ENCODE data around the gene SLC24A3.

SLC24A3 gene

DNA sequence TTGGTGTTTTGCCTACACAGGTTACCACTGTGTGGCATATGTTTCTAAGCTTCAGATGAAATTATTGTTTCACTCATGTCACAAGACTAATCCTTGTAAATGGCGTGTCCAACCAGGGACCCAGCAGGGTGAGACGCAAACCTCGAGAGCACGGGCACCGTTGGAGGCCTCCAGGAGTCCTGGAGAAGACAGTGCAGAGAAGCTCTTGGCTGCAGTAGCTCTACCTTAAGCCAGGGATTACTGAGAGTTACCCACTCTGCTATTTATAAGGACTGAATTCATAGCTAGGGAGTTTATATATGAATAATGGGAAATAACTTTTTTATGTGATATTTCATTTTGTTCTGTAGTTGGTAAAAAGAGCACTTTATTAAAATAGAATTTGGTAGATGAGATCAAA, 137.4 kb downstream of the SLC24A3 start:
- no peak for DNase-seq

GRCh38 chr20:19351542-19351941, 139.1 kb downstream of the SLC24A3 start:
- DNase-seq, result no peak

DNA sequence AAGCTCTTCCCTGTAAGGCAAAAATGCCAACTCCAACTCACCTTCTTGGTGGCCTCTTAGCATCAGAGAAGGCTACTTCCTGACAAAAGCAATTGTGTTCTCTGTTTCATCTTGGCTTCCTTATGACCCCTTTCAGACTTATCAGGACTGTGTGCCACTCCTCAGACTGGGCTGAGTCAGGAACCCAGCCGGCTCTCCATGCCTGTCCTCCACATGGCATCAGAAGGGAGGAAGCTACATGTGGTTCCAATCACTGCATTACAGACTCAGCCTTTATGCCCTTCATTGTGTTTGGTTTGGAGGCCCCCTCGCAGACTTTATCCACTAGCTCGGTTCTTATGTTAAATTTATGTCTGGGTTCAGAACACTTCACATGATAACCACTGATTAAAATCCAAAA, 142.5 kb downstream of the SLC24A3 start:
- no peak for DNase-seq

GRCh38 chr20:19361790-19362189, 149.3 kb downstream of the SLC24A3 start:
- DNase-seq, result no peak

GRCh38 chr20:19363476-19363875, 151.0 kb downstream of the SLC24A3 start:
- no peak for DNase-seq

DNA sequence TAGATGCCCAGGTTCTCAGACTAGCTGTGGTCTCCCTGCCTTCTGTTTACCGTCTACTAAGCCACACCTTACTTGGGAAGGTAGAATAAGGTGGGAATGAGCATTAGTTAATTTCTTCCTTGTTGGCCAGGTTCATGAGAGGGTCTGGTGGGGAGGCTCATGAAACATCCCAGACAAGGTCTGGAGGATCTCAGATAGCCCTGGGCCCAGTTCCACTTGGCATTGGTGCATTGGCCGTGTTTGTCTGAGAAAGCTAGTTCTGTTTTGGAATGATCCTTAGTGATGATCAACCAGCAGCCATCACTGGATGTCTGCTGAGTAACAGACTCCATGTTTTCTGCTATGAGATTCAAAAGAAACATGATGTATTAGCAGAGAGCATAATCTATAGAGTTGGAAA, 155.1 kb downstream of the SLC24A3 start:
- no peak for DNase-seq

- no peak for DNase-seq
These were observed 155.9 kb downstream of the SLC24A3 start for GRCh38 chr20:19368351-19368750.

DNA sequence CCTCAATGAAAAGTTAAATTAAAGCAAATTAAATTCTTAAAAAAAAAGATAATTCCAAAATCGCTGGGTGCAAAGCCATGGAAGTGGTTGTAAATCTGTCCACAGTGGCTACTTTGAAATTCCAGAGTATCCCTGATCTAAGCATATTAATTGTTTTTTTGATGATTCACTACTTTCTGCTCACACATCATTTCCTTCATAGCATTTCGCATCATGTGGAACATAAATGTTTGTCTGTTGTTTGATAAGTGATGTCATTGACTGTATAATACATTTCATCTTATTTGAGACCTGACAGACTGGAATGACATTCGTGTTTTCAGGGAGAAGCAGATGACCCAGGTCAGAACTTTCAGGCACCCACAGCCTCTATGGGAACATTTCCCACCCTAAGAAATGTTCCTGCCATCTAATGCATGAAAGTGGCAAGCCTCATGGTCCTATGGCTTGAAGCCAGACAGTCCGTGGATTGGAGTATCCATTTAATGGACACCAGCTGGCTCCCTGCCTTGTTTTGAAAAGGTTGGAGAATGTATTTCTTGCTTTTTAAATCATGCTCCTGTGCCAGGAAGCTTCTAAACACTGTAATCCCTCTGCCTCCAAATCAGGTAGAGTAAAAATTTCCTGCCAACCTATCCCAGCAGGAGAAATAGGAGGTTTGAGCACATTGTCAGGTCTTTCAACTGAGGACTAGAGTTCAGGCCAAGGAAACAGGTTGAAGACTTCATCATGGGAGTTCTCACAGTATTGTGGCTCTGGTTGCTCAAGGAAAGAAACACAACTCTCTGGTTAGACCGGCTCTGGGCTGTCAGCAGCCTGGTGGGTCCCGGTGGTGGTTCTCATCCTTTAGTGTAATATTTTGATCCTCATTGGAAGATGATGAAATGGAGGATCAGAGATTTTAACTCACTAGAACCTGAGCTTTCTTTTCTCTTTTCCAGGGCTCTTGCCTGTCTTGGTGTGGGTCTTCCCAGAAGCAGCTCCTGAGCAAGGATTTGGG, 157.9 kb downstream of the SLC24A3 start:
- DNase-seq, result no peak

- no peak for DNase-seq
These were observed 158.7 kb downstream of the SLC24A3 start for GRCh38 chr20:19371112-19371511.

DNA sequence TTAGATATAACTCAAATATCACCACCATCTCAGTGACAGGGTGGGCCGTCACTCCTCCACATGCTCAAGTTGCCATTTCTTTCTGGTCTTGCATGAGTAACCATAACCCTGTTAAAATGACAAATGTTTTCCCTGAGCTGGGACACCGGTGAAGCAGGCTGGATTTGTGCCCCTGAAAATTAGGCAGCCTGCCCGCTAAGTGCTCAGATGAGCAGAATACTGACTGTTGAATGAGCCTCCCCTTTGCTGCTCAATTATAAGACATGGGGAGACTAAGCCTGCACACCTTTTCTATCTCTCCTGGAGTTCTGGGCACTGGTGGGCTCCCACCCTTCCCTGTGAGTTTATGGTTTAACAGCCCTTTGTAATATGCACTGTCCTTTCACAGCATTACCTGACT, 161.8 kb downstream of the SLC24A3 start:
- DNase-seq, result no peak

- DNase-seq, result no peak
These were observed 163.0 kb downstream of the SLC24A3 start for GRCh38 chr20:19375395-19375794.

DNA sequence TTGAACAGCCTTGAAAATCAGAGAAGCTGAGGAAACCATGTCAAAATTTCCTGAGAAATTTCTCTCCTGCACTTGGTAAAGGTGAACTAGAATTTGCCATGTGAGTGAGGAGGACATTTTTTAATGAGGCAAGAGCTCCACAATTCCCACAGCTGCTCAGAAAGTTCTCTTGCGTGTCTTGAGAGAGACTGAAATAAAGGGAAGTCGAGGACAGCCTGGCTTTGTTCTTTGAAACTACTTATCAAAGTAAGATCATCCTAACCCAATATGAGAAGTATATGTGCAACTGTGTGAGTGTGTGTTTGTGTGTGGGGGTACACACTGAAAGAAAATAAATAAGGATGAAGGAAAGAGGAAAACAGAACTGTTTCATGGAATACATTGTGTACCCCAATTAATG, 163.4 kb downstream of the SLC24A3 start:
- DNase-seq, result no peak

DNA sequence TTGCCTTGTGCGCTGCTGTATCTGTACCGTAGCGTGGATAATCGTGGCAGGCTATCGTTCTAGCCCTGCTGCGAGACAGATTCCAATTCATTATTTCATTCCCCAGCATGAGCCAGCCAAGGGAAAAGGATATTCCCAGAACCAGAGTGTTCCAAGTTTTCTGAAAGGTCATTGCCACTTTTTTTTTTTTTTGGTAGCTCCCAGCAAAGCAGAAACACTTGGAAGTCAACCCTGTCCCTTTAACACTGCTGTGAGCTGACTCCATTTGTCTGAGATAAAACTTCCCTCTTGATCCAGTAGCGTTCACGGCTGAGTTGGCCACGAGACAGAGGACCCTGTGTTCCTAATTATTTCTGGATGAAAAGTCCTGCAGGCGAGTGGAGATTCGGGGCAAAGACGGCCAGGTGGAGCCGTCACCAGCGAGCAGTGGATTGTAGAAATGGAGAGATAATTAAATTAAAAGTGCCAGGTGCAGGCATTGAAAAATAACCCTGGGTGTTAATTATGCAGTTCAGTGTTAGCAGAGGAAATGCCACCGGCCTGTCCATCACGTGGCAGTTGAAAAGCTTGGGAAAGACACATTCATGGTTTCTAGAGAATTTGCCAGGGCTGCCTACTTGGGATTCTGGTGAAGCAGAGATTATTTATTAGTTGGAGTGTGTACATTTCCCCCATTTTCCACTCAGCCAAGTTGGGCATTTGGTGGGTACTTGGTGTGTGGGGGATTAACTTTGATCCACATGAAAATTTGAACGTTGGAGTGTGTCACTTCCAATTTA, 164.2 kb downstream of the SLC24A3 start:
- DNase-seq, result no peak

DNA sequence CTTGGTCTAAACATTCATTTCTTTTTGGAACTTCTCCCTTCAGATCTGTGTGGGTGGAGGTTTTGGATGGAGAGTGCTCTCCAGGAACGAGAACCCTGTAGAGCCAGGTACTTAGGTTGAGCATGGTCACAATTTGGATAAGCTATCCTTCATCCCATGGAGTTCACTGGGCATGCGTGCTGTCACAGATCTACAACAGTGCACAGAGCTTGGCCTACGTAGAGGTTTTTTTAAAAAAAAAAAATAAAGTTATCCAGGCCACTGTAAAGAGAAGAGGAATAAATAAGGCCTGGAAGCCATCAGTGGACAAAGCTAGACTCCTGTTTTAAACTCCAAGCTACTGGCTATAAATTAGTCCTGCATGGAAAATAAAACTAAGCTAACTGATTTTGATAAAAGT, 165.6 kb downstream of the SLC24A3 start:
- DNase-seq, result no peak

- DNase-seq, result peak; percentile 31
These were observed 167.8 kb downstream of the SLC24A3 start for GRCh38 chr20:19380211-19380610.

GRCh38 chr20:19381947-19382346, 169.5 kb downstream of the SLC24A3 start:
- DNase-seq, result no peak

GRCh38 chr20:19382386-19383340, 170.2 kb downstream of the SLC24A3 start:
- no peak for DNase-seq

DNA sequence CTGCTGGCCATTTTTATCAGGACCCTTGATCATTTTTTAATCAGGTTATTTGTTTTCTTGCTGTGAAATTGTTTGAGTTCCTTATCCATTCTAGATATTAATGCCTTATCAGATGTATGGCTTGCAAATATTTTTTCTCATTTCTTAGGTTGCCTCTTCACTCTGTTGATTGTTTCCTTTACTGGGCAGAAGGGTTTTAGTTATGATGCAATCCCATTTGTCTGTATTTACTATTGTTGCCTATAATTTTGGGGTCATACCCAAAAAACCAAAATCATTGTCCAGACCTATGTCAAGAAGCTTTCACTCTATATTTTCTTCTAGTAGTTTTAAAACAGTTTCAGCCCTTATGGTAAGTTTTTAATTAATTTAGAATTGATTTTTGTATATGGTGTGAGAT, 172.5 kb downstream of the SLC24A3 start:
- no peak for DNase-seq

DNA sequence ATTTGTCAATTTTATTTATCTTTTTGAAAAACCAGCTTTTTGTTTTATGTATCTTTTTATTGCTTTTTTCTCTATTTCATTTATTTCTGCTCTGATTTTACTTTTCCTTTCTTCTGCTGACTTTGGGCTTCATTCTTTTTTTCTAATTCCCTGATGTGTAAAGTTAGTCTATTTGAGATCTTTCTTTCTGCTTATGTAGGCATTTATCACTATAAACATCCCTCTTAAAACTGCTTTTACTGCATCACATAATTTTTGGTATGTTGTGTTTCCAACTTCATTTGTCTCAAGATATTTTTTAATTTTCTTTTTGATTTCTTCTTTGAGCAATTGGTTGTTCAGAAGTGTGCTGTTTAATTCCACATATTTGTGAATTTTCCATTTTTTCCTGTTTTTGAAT, 174.8 kb downstream of the SLC24A3 start:
- DNase-seq, result no peak

GRCh38 chr20:19392344-19393130, 180.1 kb downstream of the SLC24A3 start:
- DNase-seq, result no peak

DNA sequence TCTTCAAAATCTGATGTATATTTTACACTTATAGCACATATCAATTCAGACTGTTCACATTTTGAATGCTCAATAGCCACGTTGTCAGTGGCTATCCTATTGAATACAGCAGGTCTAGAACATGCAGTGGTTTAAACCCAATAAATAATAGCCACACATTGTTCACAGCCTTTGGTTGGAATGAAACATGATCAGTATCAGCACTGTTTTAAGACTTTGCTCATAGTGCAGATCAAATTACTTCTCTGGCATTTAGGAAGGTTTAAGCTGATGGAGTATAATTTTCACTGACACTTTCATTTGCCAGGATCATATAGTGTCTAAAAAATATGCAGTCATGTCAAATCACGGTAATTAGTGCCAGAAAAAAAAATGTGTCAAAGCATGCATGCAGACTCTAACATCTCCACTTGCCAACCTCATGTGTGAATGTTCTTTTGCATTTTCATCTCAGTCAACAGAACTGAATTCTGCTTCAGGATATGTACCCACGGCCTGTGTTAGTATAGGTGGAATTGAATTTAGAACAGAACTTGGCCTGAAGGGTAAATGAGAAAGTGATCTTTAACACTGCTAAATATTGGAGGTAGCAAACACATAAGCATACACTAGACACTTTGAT, 184.1 kb downstream of the SLC24A3 start:
- no peak for DNase-seq

All from femur (tissue), 1 donor.